ENCODE results near the gene MAP3K20. TPM values are rescaled to one million over a fixed set of nuclear protein-coding genes. Genes with fewer than 3 reads are reported as not detected.

The MAP3K20 gene
- total and polyA plus RNA-seq, 2 donors from 2014 or later, result 3.9 to 25.6 TPM

GRCh38 chr2:173054466-173054865, 21.2 kb upstream of the MAP3K20 start:
- H3K9me3 ChIP-seq (ENCODE audit: control insufficient read depth in 2 of 3, insufficient read depth in 1 of 3, low read length in 3 of 3), result no peaks in the 10 kb centered on the region
- DNase-seq, result no peak
- no peak for TF ChIP-seq CTCF (IDR thresholded peaks at IDR 0.05; ENCODE audit: borderline replicate concordance, extremely low read depth, insufficient read depth)
- intact Hi-C loops (cut with DNase I), result no loop called here
- no peak overlapping the region for H3K4me3 ChIP-seq (ENCODE audit: low read length in 3 of 3)
- no peak overlapping the region for H3K27ac ChIP-seq (ENCODE audit: low read depth in 2 of 2, low read length in 2 of 2)
- no peaks in the 10 kb centered on the region for H3K36me3 ChIP-seq (ENCODE audit: control insufficient read depth in 2 of 3, insufficient read depth in 3 of 3, low read length in 3 of 3)
- no peaks in the 10 kb centered on the region for H3K4me1 ChIP-seq (ENCODE audit: control insufficient read depth in 2 of 3, insufficient read depth in 2 of 3, low read depth in 1 of 3, low read length in 3 of 3)
- FAIRE-seq, result no peak
- no peaks in the 10 kb centered on the region for H3K27me3 ChIP-seq (ENCODE audit: control insufficient read depth, insufficient read depth, low read length)
- H3K9ac ChIP-seq (ENCODE audit: low read length in 3 of 3), result no peak overlapping the region

- Histone ChIP-seq H3K4me1 (ENCODE audit: control insufficient read depth in 2 of 3, insufficient read depth in 2 of 3, low read depth in 1 of 3, low read length in 3 of 3) (no peaks in the 10 kb centered on the region), H3K4me3 (ENCODE audit: low read length in 3 of 3) (no peak overlapping the region), H3K9me3 (ENCODE audit: control insufficient read depth in 2 of 3, insufficient read depth in 1 of 3, low read length in 3 of 3) (no peaks in the 10 kb centered on the region), H3K36me3 (ENCODE audit: control insufficient read depth in 2 of 3, insufficient read depth in 3 of 3, low read length in 3 of 3) (no peaks in the 10 kb centered on the region), H3K27me3 (ENCODE audit: control insufficient read depth, insufficient read depth, low read length) (no peaks in the 10 kb centered on the region), H3K9ac (ENCODE audit: low read length in 3 of 3) (no peak overlapping the region), H3K27ac (ENCODE audit: low read depth in 2 of 2, low read length in 2 of 2) (no peak overlapping the region)
- intact Hi-C loops (cut with DNase I), result no loop called here
- TF ChIP-seq CTCF (IDR thresholded peaks at IDR 0.05; ENCODE audit: borderline replicate concordance, extremely low read depth, insufficient read depth), result no peak
- no peak for DNase-seq
- no peak for FAIRE-seq
Measured at GRCh38 chr2:173056705-173057364, 18.8 kb upstream of the MAP3K20 start.

- no peak for FAIRE-seq
- intact Hi-C loops (cut with DNase I), result no loop called here
- TF ChIP-seq CTCF (IDR thresholded peaks at IDR 0.05; ENCODE audit: borderline replicate concordance, extremely low read depth, insufficient read depth), result no peak
- no peak overlapping the region for H3K27ac ChIP-seq (ENCODE audit: low read depth in 2 of 2, low read length in 2 of 2)
- no peak overlapping the region for H3K4me3 ChIP-seq (ENCODE audit: low read length in 3 of 3)
- H3K9ac ChIP-seq (ENCODE audit: low read length in 3 of 3), result no peak overlapping the region
- no peak for DNase-seq
- no peaks in the 10 kb centered on the region for H3K36me3 ChIP-seq (ENCODE audit: control insufficient read depth in 2 of 3, insufficient read depth in 3 of 3, low read length in 3 of 3)
- H3K9me3 ChIP-seq (ENCODE audit: control insufficient read depth in 2 of 3, insufficient read depth in 1 of 3, low read length in 3 of 3), result no peaks in the 10 kb centered on the region
- no peaks in the 10 kb centered on the region for H3K27me3 ChIP-seq (ENCODE audit: control insufficient read depth, insufficient read depth, low read length)
- no peaks in the 10 kb centered on the region for H3K4me1 ChIP-seq (ENCODE audit: control insufficient read depth in 2 of 3, insufficient read depth in 2 of 3, low read depth in 1 of 3, low read length in 3 of 3)
Measured at GRCh38 chr2:173058097-173058496, 17.5 kb upstream of the MAP3K20 start.

GRCh38 chr2:173058673-173059072, 17.0 kb upstream of the MAP3K20 start:
- TF ChIP-seq CTCF (IDR thresholded peaks at IDR 0.05; ENCODE audit: borderline replicate concordance, extremely low read depth, insufficient read depth), result no peak
- Histone ChIP-seq H3K27me3 (ENCODE audit: control insufficient read depth, insufficient read depth, low read length) (no peaks in the 10 kb centered on the region), H3K4me3 (ENCODE audit: low read length in 3 of 3) (no peak overlapping the region), H3K9ac (ENCODE audit: low read length in 3 of 3) (no peak overlapping the region), H3K27ac (ENCODE audit: low read depth in 2 of 2, low read length in 2 of 2) (no peak overlapping the region), H3K9me3 (ENCODE audit: control insufficient read depth in 2 of 3, insufficient read depth in 1 of 3, low read length in 3 of 3) (no peaks in the 10 kb centered on the region), H3K4me1 (ENCODE audit: control insufficient read depth in 2 of 3, insufficient read depth in 2 of 3, low read depth in 1 of 3, low read length in 3 of 3) (no peaks in the 10 kb centered on the region), H3K36me3 (ENCODE audit: control insufficient read depth in 2 of 3, insufficient read depth in 3 of 3, low read length in 3 of 3) (no peaks in the 10 kb centered on the region)
- intact Hi-C loops (cut with DNase I), result no loop called here
- FAIRE-seq (no peak), DNase-seq (no peak)

Measured in kidney (tissue), 14 donors.